Endothelial cell of umbilical vein (primary cell): ENCODE results near the gene FHDC1. TPM values are rescaled to one million over a fixed set of nuclear protein-coding genes. Genes with fewer than 3 reads are reported as not detected.

Source experiments
- BruUV-seq: library from RNA; stranded (reverse); fragments of 400-500 nt; replicated peaks from 2 replicates; lab custom pipeline; 2021; lab: Mats Ljungman, UMichigan
- CTCF ChIA-PET: fragments of 300-600, 350-600 bp; sonication (Branson Sonifier 250); formaldehyde crosslinking; loops from one replicate; lab custom pipeline; 2021; ENCODE audit warnings: antibody characterized with exemption, inconsistent platforms; lab: Charles Lee
- POLR2A ChIA-PET: fragments of 300-600, 350-600 bp; sonication (Branson Sonifier 250); formaldehyde crosslinking; loops from one replicate; lab custom pipeline; 2021; ENCODE audit warnings: antibody characterized with exemption, inconsistent platforms; lab: Charles Lee
- DNase-seq: peaks from one replicate; pipeline ENCODE4 v3.0.0-alpha.2; 2011; ENCODE audit warnings: low read depth, low spot score
- FAIRE-seq: peaks from 2 replicates; lab custom pipeline; 2011; peaks lifted over from hg19 to GRCh38; lab: Jason Lieb, UNC
- H2AFZ ChIP-seq: 2 replicates; pipeline ENCODE4 v1.6.0; 2012; ENCODE audit warnings: low read depth, low read length, control low read depth, inconsistent platforms
- H3K27ac ChIP-seq: 2 replicates; pipeline ENCODE4 v1.5.1; 2011; ENCODE audit warnings: low read depth, mild to moderate bottlenecking, control low read depth, low read length, moderate library complexity; ENCODE audit not compliant: insufficient read depth
- H3K27me3 ChIP-seq, 2 experiments: 2 replicates each; pipeline versions ENCODE4 v1.6.0 to v1.6.1; 2011; ENCODE audit warnings: low read length in 2 of 2, mixed read lengths in 1 of 2; ENCODE audit not compliant: control insufficient read depth in 2 of 2, insufficient read depth in 2 of 2
- H3K36me3 ChIP-seq, 2 experiments: 2 replicates in 1 of 2; 3 replicates in 1 of 2; pipeline ENCODE4 v1.5.1; 2011; ENCODE audit warnings: low read length in 2 of 2, mild to moderate bottlenecking in 1 of 2, moderate library complexity in 1 of 2; ENCODE audit not compliant: control insufficient read depth in 2 of 2, insufficient read depth in 2 of 2; ENCODE audit errors: extremely low read depth in 1 of 2
- H3K4me1 ChIP-seq: 3 replicates; pipeline ENCODE4 v1.5.1; 2011; ENCODE audit warnings: mild to moderate bottlenecking, low read length; ENCODE audit not compliant: control insufficient read depth, insufficient read depth; ENCODE audit errors: extremely low read depth
- H3K4me2 ChIP-seq: 2 replicates; pipeline ENCODE4 v1.6.1; 2011; ENCODE audit warnings: low read length, control low read depth, mixed read lengths; ENCODE audit not compliant: insufficient read depth
- H3K4me3 ChIP-seq, 3 experiments: fragments of 200-600 bp in 1 of 3; sonication (generic), shearing (Covaris generic) in 1 of 3; replicated peaks in 1 of 3; 2 replicates each; pipeline ENCODE4 v1.5.1; 2011 to 2016; ENCODE audit warnings: control low read depth in 3 of 3, low read length in 3 of 3, mild to moderate bottlenecking in 2 of 3, inconsistent platforms in 1 of 3, low read depth in 1 of 3, moderate library complexity in 1 of 3; ENCODE audit not compliant: insufficient read depth in 1 of 3
- H3K79me2 ChIP-seq: 2 replicates; pipeline ENCODE4 v1.6.0; 2012; ENCODE audit warnings: low read length, inconsistent platforms; ENCODE audit not compliant: control insufficient read depth, insufficient read depth
- H3K9ac ChIP-seq: replicated peaks from 2 replicates; pipeline ENCODE3; 2011; ENCODE audit warnings: low read length, control low read depth; ENCODE audit not compliant: insufficient read depth; ENCODE audit errors: extremely low read depth
- H3K9me1 ChIP-seq: replicated peaks from 3 replicates; pipeline ENCODE4 v1.6.0; 2011; ENCODE audit warnings: mild to moderate bottlenecking, low read length; ENCODE audit not compliant: control insufficient read depth, insufficient read depth; ENCODE audit errors: extremely low read depth
- H3K9me3 ChIP-seq: replicated peaks from 2 replicates; pipeline ENCODE4 v1.5.1; 2012; ENCODE audit warnings: low read length, inconsistent platforms; ENCODE audit not compliant: control insufficient read depth, insufficient read depth
- H4K20me1 ChIP-seq: replicated peaks from 2 replicates; pipeline ENCODE3; 2011; ENCODE audit warnings: mild to moderate bottlenecking, low read length; ENCODE audit not compliant: control insufficient read depth, insufficient read depth; ENCODE audit errors: extremely low read depth
- CTCF ChIP-seq, 2 donors: IDR thresholded peaks; 1 replicate in 1 of 2; 2 replicates in 1 of 2; pipeline ENCODE4 v1.5.1; 2011; ENCODE audit warnings: low read length in 2 of 2, mild to moderate bottlenecking in 2 of 2, moderate library complexity in 2 of 2, control low read depth in 1 of 2, inconsistent platforms in 1 of 2, low read depth in 1 of 2; ENCODE audit not compliant: insufficient read depth in 1 of 2; ENCODE audit errors: extremely low read depth in 1 of 2
- EZH2 ChIP-seq: IDR thresholded peaks from 2 replicates; pipeline ENCODE4 v1.6.1; 2012; ENCODE audit warnings: borderline replicate concordance, low read depth, mild to moderate bottlenecking, moderate library complexity, low read length, inconsistent platforms; ENCODE audit not compliant: severe bottlenecking
- FOS ChIP-seq: IDR thresholded peaks from 2 replicates; pipeline ENCODE4 v1.6.1; 2011; ENCODE audit warnings: mild to moderate bottlenecking, low read length, moderate library complexity, borderline replicate concordance; ENCODE audit not compliant: insufficient read depth
- GATA2 ChIP-seq: IDR thresholded peaks from 2 replicates; pipeline ENCODE4 v1.7.0; 2011; ENCODE audit warnings: low read depth, mild to moderate bottlenecking, moderate library complexity, mixed read lengths, low read length; ENCODE audit not compliant: insufficient read length, insufficient read depth
- JUN ChIP-seq: IDR thresholded peaks from 2 replicates; pipeline ENCODE4 v1.6.1; 2011; ENCODE audit warnings: borderline replicate concordance, low read depth; ENCODE audit not compliant: insufficient read length, insufficient read depth
- MYC ChIP-seq: IDR thresholded peaks from one replicate; pipeline ENCODE4 v1.6.1; 2011; ENCODE audit warnings: mild to moderate bottlenecking, low read depth, low read length
- POLR2A ChIP-seq: IDR thresholded peaks from 2 replicates; pipeline ENCODE4 v1.6.1; 2012; ENCODE audit warnings: low read depth, mild to moderate bottlenecking, control low read depth, low read length
- POLR2AphosphoS5 ChIP-seq: IDR thresholded peaks from 2 replicates; pipeline ENCODE4 v1.6.1; 2012; ENCODE audit warnings: low read depth, mild to moderate bottlenecking, control low read depth, low read length, moderate library complexity; ENCODE audit not compliant: insufficient read depth
- dilution Hi-C: fragments of 300-500 bp; cut with MboI; formaldehyde crosslinking; loops from one replicate; pipeline ENCODE4 v1.15.0; 2019; ENCODE audit warnings: low sequenced_read_pairs; ENCODE audit not compliant: extremely low pct_ligation_motif_present
- intact Hi-C: fragments of 100-400 bp; cut with micrococcal nuclease; formaldehyde crosslinking; loops from one replicate; pipeline ENCODE4 v1.10.0; 2022
- polyA plus RNA-seq, 4 experiments: library from polyadenylated mRNA; depleted of rRNA in 3 of 4; stranded (reverse) in 3 of 4; unstranded in 1 of 4; fragments of >200 nt; gene quantifications; 2 replicates each; pipeline versions ENCODE4 v1.2.1 to v1.2.3, GENCODE V29; 2011 to 2012; ENCODE audit warnings: missing spikeins in 1 of 4
- total RNA-seq: library from RNA; stranded (reverse); gene quantifications from 2 replicates; pipeline ENCODE4 v1.2.3, GENCODE V29; 2021
- TF ChIP-seq, protein P1 (sequence below): IDR thresholded peaks from 2 replicates; pipeline ENCODE4 v1.6.1; 2011; ENCODE audit not compliant: insufficient read depth, insufficient read length

FHDC1 gene
- total and polyA plus RNA-seq, 2 donors (not counting 3 experiments of a cell fraction or from before 2014, with no cell fraction given): 0.03 to 0.18 TPM

DNA sequence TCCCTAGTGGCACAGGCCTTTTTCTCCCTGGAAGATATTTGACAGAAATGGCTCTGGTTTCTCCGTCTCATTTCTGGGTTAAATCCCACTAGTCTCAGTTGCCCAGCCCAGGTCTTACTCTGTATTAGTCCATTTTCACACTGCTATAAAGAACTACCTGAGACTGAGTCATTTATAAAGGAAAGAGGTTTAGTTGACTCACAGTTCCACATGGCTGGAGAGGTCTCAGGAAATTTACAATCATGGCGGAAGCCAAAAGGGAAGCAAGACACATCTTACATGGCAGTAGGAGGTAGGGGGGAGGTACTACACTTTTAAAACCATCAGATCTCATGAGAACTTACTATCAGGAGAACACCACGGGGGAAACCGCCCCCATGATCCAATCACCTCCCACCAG, 81.9 kb downstream of the FHDC1 start:
- no peaks in the 10 kb centered on the region for H3K4me1 ChIP-seq
- no peaks in the 10 kb centered on the region for H3K9me1 ChIP-seq
- H4K20me1 ChIP-seq: no peaks in the 10 kb centered on the region
- no peak overlapping the region for H3K27ac ChIP-seq
- no peaks in the 10 kb centered on the region for H3K27me3 ChIP-seq
- H3K4me3 ChIP-seq: no peak overlapping the region
- DNase-seq (no peak), FAIRE-seq (no peak)
- intact Hi-C loops (no loop called here), dilution Hi-C loops (no loop called here)
- POLR2A ChIA-PET: no interaction called here
- H2AFZ ChIP-seq: no peak overlapping the region
- CTCF ChIA-PET: no interaction called here
- no peaks in the 10 kb centered on the region for H3K36me3 ChIP-seq
- H3K4me2 ChIP-seq: no peak overlapping the region
- no peaks in the 10 kb centered on the region for H3K9me3 ChIP-seq
- TF ChIP-seq POLR2A: no peak
- no peak for TF ChIP-seq GATA2
- TF ChIP-seq POLR2AphosphoS5: no peak
- TF ChIP-seq, protein P1, sequence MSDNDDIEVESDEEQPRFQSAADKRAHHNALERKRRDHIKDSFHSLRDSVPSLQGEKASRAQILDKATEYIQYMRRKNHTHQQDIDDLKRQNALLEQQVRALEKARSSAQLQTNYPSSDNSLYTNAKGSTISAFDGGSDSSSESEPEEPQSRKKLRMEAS: no peak
- no peak for TF ChIP-seq MYC
- no peak for TF ChIP-seq EZH2
- TF ChIP-seq CTCF (IDR thresholded peaks at IDR 0.05; ENCODE audit: extremely low read depth in 1 of 2, insufficient read depth in 1 of 2, low read depth in 1 of 2, low read length in 2 of 2): no peak
- TF ChIP-seq FOS: no peak
- no peak for TF ChIP-seq JUN
- H3K79me2 ChIP-seq: no peaks in the 10 kb centered on the region
- no peak overlapping the region for H3K9ac ChIP-seq
- BruUV-seq: no TSS peak
